NCI-H1436 treated with DMSO at 0.1 percent for 48 hours (cell line): ENCODE measurements around the gene FARS2.

Experiments
- DNase-seq: peaks from one replicate; lab custom pipeline; 2025; lab: John Stamatoyannopoulos, UW

FARS2 gene

GRCh38 chr6:5378331-5378730, 117.0 kb downstream of the FARS2 start:
- DNase-seq, result no peak

DNA sequence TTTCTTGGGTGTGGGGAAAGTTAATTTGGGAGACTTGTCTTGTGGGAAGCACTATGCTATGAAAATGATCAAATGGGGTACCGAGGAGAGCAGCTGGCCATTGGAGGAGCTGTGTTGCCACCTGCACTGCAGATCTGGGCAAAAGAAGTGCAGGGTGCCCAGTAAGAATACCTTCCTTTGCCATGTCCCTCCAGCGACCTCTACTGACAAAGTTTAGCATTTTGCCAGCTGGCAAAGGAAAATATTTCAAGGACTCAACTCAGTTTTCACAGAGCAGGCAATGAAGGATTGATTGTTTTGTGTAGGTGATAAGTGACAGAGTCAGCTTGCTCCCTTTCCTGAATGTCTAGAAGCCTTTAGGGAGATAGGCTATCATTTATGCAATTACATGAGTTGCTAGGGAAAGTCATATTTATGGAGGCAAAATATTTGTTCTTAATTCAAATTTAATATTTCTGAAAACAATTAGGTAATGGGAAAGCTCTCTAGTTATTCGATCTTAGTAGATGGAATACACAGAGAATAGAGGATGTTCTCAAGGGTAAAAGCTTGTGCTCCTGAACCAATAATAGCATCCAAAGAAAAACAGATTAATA, 118.4 kb downstream of the FARS2 start:
- no peak for DNase-seq

GRCh38 chr6:5383856-5384255, 122.5 kb downstream of the FARS2 start:
- no peak for DNase-seq

DNA sequence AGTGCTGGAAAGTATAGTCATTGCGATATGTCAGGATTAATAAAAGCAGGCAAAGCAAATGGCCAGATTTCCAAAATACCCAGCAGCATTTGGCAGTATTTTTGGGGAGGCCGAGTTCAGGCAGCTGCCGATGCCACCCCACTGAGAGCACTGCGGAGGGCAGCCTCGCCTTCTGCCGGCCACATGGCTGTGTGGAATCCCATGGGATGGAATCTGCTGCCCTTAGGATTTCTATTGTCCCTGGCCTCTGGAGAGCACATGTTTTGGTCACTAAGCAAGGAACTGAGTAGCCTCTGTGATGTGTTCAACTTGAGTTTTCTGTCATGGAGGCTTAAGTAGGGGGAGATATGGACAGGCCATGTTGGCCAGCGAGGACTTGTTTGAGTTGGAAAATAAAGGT, 123.0 kb downstream of the FARS2 start:
- no peak for DNase-seq

GRCh38 chr6:5388326-5388725, 127.0 kb downstream of the FARS2 start:
- DNase-seq, result no peak

GRCh38 chr6:5389086-5389745, 127.9 kb downstream of the FARS2 start:
- DNase-seq, result no peak

- no peak for DNase-seq
Observed at GRCh38 chr6:5390177-5390576, 128.9 kb downstream of the FARS2 start.

- DNase-seq, result no peak
Observed at GRCh38 chr6:5394280-5394679, 133.0 kb downstream of the FARS2 start.

- no peak for DNase-seq
Observed at GRCh38 chr6:5395719-5396118, 134.4 kb downstream of the FARS2 start.

DNA sequence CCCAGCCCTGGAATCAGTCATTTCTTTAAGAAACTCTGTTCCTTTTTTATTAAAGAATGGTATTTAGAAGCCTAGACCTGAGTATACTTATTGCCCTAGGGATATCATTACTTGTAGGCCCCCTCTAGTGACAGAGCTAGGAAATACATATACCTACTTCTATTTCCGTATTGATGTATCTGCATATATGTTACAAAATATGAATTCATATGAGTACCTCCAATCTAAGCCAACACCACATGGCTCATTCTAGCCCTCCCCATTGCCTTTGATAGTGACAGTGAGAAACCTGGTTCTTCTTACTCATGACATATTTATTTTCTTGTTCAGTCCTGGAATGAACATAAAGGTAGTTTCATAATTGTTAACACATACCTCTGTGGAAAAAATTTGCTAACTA, 137.2 kb downstream of the FARS2 start:
- no peak for DNase-seq

DNA sequence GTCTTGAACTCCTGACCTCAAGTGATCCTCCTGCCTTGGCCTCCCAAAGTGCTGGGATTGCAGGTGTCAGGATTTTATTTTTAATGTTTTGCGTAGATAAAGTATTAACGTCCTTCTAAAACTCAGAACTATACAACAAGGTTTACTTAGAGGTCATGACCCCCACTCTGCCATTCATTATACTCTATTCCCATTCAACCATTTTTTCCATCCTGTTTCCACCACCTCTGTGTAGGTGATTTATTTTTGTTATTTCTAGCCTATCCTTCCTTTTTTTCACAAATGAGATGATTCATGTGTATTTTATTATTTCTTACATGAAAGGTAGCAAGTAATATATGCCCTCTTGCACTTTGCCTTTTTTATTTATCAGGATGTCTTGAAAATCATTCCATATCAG, 138.1 kb downstream of the FARS2 start:
- DNase-seq, result no peak

DNA sequence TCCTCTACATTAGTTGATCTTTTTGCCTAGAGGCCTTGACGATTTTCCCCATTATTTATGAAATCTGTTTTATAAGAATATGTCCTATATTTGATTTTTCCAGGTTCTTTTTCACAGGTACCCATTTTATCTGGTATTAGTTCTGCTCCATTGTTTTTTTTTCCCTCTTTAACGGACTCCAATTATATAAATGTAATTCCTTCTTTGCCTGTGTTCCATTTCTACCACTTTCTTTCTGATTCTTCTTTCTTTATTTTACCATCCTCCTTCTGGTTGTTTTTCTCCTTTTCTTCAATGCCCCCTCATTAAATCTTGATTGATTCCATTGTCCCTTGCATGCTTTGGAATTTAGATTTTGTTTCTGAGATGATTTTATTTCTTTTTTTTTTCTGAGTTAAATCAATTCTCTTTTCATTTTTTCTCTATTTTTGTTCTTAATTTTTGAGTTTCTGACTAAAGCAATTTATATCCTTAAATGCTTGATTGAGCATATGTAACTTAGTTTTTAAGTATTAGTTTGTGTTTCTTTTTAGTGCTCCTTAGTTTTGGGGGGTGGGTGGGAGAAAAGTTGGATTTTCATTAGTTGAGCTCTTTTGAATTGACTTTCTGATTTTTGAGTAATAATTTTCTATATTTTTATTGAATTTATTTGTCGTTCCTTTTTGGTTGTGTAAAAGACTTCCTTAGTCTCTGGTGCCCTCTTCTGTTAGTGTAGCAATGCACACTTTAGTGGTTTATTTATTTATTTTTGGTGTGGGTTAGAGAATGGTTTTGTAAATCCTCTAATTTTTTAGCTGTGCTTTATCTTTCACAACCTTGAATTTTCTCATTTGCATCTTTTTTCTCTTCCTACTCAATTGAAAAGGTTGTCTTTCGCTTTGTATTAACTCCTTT, 140.8 kb downstream of the FARS2 start:
- DNase-seq, result no peak

DNA sequence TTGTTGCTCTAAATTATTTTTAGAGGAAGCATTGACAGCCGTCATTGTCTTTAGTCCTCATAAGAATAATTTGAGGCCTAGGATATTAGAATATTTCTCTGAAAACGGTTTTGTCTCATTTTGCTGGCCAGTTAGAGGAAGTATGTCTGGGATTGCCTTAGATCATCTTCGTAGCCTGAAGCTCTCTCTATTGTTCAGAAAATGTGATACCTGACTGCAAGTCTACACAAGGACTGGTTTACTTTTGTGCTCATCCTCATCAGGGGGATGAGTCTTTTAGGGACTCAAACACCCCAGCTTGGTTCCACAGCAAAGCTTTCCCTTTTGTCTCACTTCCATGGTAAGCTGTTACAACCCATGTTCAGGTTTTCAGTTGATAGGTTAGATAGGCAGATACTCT, 141.8 kb downstream of the FARS2 start:
- no peak for DNase-seq

- DNase-seq, result no peak
Observed at GRCh38 chr6:5403609-5404008, 142.3 kb downstream of the FARS2 start.

GRCh38 chr6:5405976-5406375, 144.7 kb downstream of the FARS2 start:
- DNase-seq, result no peak

- no peak for DNase-seq
Observed at GRCh38 chr6:5411414-5411813, 150.1 kb downstream of the FARS2 start.

- DNase-seq, result no peak
Observed at GRCh38 chr6:5412017-5412416, 150.7 kb downstream of the FARS2 start.

GRCh38 chr6:5412663-5413062, 151.3 kb downstream of the FARS2 start:
- no peak for DNase-seq

DNA sequence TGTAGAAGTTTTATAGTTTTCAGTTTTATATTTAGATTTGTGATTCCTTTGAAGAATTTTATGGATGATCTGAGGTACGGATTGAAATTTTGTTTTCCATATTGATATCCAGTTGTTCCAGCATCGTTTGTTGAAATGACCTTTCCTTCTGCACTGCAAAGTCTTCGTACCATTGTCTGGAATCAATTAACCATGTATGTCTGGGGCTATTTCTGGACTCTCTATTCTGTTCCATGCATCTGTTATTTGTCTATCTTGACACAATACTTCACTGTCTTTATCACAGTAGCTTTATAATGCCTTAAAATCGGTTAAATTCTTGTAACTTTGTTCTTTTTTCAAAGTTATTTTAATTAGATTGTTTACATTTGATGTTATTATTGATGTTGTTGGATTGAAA, 154.9 kb downstream of the FARS2 start:
- no peak for DNase-seq

GRCh38 chr6:5422321-5422915, 161.1 kb downstream of the FARS2 start:
- DNase-seq, result no peak

DNA sequence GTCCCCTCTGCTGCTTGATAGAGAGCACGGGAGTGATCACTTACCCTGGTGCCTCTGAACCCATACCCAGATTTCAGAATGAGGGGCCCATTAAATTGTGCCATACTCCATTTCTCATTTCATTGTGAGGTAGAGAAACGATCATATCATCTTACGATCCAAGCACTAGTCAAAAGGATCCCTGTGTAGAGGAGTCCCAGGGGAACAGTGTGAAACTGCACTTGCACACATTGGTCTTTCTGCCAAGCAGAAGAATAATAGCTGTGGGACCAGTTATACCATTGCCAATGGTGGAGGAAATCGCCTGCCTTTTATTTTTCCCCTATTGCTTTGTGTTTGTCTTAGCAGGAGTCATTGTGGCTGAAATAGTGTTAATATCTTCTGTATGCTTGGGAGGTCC, 161.9 kb downstream of the FARS2 start:
- no peak for DNase-seq

DNA sequence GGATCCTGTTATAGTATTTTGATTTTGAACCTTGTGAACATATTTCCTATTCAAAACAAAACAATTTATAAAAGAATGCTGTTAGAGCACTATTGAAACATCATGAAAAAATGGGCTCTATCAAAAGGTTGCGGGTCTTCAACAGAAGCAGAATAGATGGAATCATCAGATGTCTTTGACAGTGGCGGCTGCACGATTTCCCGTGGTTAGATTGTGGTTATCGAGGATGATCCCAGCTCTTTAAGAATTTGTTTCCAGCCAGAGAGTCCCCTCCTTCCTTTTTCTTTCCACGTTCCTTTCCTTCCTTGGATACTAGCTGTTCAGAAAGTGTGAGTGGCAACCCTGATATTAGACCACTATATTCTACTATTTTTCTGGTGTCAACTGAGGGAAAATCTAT, 163.4 kb downstream of the FARS2 start:
- no peak for DNase-seq

GRCh38 chr6:5425267-5425666, 164.0 kb downstream of the FARS2 start:
- no peak for DNase-seq
